ENCODE data around the gene UNC13A.
"Not testable (repeated sequence)": the region's sequence is repeated elsewhere in the genome, so short reads cannot be mapped to it uniquely, and the experiment has no call there.

DNA sequence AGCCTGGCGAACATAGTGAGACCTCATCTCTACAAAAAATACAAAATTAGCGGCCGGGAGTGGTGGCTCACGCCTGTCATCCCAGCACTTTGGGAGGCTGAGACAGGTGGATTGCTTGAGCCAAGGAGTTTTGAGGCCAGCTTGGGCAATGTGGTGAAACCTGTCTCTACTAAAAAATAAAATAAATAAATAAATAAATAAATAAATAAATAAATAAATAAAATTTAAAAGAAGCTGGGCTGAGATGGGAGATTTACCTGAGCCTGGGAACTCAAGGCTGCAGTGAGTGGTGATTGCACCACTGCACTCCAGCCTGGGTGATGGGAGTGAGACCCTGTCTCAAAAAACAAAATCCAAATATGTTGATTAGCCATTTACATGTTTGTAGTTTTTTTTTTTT lies 135.4 kb downstream of the UNC13A start:
- TF ChIP-seq POLR2A (IDR thresholded peaks at IDR 0.05), result not testable (repeated sequence)
- TF ChIP-seq, protein P1, sequence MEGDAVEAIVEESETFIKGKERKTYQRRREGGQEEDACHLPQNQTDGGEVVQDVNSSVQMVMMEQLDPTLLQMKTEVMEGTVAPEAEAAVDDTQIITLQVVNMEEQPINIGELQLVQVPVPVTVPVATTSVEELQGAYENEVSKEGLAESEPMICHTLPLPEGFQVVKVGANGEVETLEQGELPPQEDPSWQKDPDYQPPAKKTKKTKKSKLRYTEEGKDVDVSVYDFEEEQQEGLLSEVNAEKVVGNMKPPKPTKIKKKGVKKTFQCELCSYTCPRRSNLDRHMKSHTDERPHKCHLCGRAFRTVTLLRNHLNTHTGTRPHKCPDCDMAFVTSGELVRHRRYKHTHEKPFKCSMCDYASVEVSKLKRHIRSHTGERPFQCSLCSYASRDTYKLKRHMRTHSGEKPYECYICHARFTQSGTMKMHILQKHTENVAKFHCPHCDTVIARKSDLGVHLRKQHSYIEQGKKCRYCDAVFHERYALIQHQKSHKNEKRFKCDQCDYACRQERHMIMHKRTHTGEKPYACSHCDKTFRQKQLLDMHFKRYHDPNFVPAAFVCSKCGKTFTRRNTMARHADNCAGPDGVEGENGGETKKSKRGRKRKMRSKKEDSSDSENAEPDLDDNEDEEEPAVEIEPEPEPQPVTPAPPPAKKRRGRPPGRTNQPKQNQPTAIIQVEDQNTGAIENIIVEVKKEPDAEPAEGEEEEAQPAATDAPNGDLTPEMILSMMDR (IDR thresholded peaks at IDR 0.05), result not testable (repeated sequence)

Measured in adrenal gland (tissue), 5 donors.